ENCODE results near the gene PRDM16.

The PRDM16 gene

DNA sequence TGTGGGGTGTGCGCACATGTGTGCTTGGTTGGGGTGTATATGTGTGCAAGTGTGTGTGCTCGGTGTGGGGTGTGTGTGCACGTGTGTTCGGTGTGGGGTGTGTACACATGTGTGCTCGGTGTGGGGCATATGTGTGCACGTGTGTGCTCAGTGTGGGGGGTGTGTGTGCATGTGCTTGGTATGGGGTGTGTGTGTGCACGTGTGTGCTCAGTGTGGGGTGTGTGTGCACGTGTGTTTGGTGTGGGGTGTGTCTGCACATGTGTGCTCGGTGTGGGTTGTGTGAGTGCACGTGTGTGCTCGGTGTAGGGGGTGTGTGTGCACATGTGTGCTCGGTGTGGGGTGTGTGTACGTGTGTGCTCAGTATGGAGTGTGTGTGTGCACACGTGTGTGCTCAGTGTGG is 77.5 kb downstream of the PRDM16 start:
- H2AFZ ChIP-seq (ENCODE audit: low read depth, low read length), result no peak overlapping the region
- ATAC-seq (ENCODE audit: insufficient read depth, low read depth) (no peak), DNase-seq (no peak)
- H3K4me3 ChIP-seq (ENCODE audit: low read depth in 1 of 2, low read length in 2 of 2), result no peak overlapping the region
- H3K79me2 ChIP-seq (ENCODE audit: insufficient read depth, low read length), result no peaks in the 10 kb centered on the region
- H3K27me3 ChIP-seq (ENCODE audit: insufficient read depth, low read length, poor library complexity), result no peaks in the 10 kb centered on the region
- no peak overlapping the region for H3K4me2 ChIP-seq (ENCODE audit: insufficient read depth, low read length)
- H3K9me3 ChIP-seq (ENCODE audit: insufficient read depth, low read length, severe bottlenecking), result no peaks in the 10 kb centered on the region
- no peaks in the 10 kb centered on the region for H3K4me1 ChIP-seq (ENCODE audit: insufficient read depth, low read length)
- no peak overlapping the region for H3K9ac ChIP-seq (ENCODE audit: low read depth, low read length)
- no peaks in the 10 kb centered on the region for H4K20me1 ChIP-seq (ENCODE audit: insufficient read depth, low read length)
- no peaks in the 10 kb centered on the region for H3K36me3 ChIP-seq (ENCODE audit: insufficient read depth, low read length)
- H3K27ac ChIP-seq (ENCODE audit: low read length), result no peak overlapping the region
- TF ChIP-seq, protein P1, sequence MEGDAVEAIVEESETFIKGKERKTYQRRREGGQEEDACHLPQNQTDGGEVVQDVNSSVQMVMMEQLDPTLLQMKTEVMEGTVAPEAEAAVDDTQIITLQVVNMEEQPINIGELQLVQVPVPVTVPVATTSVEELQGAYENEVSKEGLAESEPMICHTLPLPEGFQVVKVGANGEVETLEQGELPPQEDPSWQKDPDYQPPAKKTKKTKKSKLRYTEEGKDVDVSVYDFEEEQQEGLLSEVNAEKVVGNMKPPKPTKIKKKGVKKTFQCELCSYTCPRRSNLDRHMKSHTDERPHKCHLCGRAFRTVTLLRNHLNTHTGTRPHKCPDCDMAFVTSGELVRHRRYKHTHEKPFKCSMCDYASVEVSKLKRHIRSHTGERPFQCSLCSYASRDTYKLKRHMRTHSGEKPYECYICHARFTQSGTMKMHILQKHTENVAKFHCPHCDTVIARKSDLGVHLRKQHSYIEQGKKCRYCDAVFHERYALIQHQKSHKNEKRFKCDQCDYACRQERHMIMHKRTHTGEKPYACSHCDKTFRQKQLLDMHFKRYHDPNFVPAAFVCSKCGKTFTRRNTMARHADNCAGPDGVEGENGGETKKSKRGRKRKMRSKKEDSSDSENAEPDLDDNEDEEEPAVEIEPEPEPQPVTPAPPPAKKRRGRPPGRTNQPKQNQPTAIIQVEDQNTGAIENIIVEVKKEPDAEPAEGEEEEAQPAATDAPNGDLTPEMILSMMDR (IDR thresholded peaks at IDR 0.05; ENCODE audit: borderline replicate concordance, extremely low read depth, low read length, poor library complexity, severe bottlenecking), result no peak
- no peak for TF ChIP-seq EZH2 (IDR thresholded peaks at IDR 0.05; ENCODE audit: borderline replicate concordance, low read depth, low read length, severe bottlenecking)

DNA sequence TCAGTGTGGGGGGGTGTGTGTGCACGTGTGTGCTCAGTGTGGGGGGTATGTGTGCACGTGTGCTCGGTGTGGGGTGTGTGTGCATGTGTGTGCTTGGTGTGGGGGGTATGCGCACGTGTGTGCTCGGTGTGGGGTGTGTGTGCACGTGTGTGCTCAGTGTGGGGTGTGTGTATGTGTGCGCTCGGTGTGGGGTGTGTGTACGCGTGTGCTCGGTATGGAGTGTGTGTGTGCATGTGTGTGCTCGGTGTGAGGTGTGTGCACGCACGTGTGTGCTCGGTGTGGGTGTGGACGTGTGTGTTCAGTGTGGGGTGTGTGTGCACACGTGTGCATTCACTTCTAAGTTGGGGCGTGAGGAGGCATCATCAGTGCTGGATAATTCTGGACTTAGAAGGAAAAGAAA is 77.9 kb downstream of the PRDM16 start:
- Histone ChIP-seq H3K36me3 (ENCODE audit: insufficient read depth, low read length) (no peaks in the 10 kb centered on the region), H4K20me1 (ENCODE audit: insufficient read depth, low read length) (no peaks in the 10 kb centered on the region), H2AFZ (ENCODE audit: low read depth, low read length) (no peak overlapping the region), H3K27ac (ENCODE audit: low read length) (no peak overlapping the region), H3K9ac (ENCODE audit: low read depth, low read length) (no peak overlapping the region), H3K27me3 (ENCODE audit: insufficient read depth, low read length, poor library complexity) (no peaks in the 10 kb centered on the region), H3K9me3 (ENCODE audit: insufficient read depth, low read length, severe bottlenecking) (no peaks in the 10 kb centered on the region), H3K79me2 (ENCODE audit: insufficient read depth, low read length) (no peaks in the 10 kb centered on the region), H3K4me2 (ENCODE audit: insufficient read depth, low read length) (no peak overlapping the region), H3K4me3 (ENCODE audit: low read depth in 1 of 2, low read length in 2 of 2) (no peak overlapping the region), H3K4me1 (ENCODE audit: insufficient read depth, low read length) (no peaks in the 10 kb centered on the region)
- TF ChIP-seq, protein P1 (IDR thresholded peaks at IDR 0.05; ENCODE audit: borderline replicate concordance, extremely low read depth, low read length, poor library complexity, severe bottlenecking), result no peak
- TF ChIP-seq EZH2 (IDR thresholded peaks at IDR 0.05; ENCODE audit: borderline replicate concordance, low read depth, low read length, severe bottlenecking), result no peak
- ATAC-seq (ENCODE audit: insufficient read depth, low read depth) (no peak), DNase-seq (no peak)

DNA sequence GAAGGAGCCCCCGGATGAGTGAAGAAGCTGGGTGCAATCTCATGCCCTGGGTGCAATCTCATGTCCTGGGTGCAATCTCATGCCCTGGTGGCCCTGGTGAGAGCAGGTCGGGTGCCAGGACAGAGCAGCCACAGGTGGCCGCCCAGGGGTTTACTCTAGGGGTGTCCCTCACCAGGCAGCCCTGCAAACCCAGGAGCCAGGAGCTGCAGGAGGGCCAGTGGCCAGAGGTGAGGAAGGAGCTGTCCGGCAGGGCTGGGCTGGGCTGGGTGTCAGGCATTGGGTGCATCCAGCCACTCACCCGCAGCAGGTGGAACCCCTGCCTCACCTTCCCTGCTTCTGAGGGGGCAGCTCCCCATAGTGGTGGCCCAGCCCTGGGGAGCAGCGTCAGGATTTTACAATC is 79.2 kb downstream of the PRDM16 start:
- Histone ChIP-seq H3K27me3 (ENCODE audit: insufficient read depth, low read length, poor library complexity) (no peaks in the 10 kb centered on the region), H3K9me3 (ENCODE audit: insufficient read depth, low read length, severe bottlenecking) (no peaks in the 10 kb centered on the region), H3K9ac (ENCODE audit: low read depth, low read length) (no peak overlapping the region), H2AFZ (ENCODE audit: low read depth, low read length) (no peak overlapping the region), H3K27ac (ENCODE audit: low read length) (no peak overlapping the region), H3K4me1 (ENCODE audit: insufficient read depth, low read length) (no peaks in the 10 kb centered on the region), H3K4me2 (ENCODE audit: insufficient read depth, low read length) (no peak overlapping the region), H4K20me1 (ENCODE audit: insufficient read depth, low read length) (no peaks in the 10 kb centered on the region), H3K79me2 (ENCODE audit: insufficient read depth, low read length) (no peaks in the 10 kb centered on the region), H3K36me3 (ENCODE audit: insufficient read depth, low read length) (no peaks in the 10 kb centered on the region), H3K4me3 (ENCODE audit: low read depth in 1 of 2, low read length in 2 of 2) (no peak overlapping the region)
- TF ChIP-seq, protein P1 (IDR thresholded peaks at IDR 0.05; ENCODE audit: borderline replicate concordance, extremely low read depth, low read length, poor library complexity, severe bottlenecking), result no peak
- no peak for TF ChIP-seq EZH2 (IDR thresholded peaks at IDR 0.05; ENCODE audit: borderline replicate concordance, low read depth, low read length, severe bottlenecking)
- DNase-seq, result no peak
- no peak for ATAC-seq (ENCODE audit: insufficient read depth, low read depth)

DNA sequence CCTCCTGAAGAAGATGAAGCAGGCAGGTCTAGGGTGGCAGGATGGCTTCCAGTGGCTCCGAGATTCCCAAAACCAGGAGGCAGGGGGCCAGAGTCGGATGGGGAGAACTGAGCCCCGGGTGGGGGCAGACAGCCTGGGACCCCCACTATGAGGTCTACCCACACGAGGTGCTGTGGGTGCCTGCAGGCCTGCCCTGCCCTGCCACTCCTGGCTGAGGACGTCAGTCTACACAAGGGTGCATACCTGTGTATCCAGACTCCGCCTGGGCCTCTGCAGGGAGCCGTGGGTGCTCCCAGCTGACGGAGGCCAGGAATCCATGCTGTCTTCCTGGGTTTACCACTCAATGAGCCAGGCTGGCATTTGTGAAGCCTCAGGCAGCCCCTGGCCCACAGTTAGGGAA is 80.3 kb downstream of the PRDM16 start:
- Histone ChIP-seq H3K4me1 (ENCODE audit: insufficient read depth, low read length) (no peaks in the 10 kb centered on the region), H3K9ac (ENCODE audit: low read depth, low read length) (no peak overlapping the region), H3K27ac (ENCODE audit: low read length) (no peak overlapping the region), H3K36me3 (ENCODE audit: insufficient read depth, low read length) (no peaks in the 10 kb centered on the region), H3K27me3 (ENCODE audit: insufficient read depth, low read length, poor library complexity) (no peaks in the 10 kb centered on the region), H3K79me2 (ENCODE audit: insufficient read depth, low read length) (no peaks in the 10 kb centered on the region), H3K9me3 (ENCODE audit: insufficient read depth, low read length, severe bottlenecking) (no peaks in the 10 kb centered on the region), H3K4me2 (ENCODE audit: insufficient read depth, low read length) (no peak overlapping the region), H2AFZ (ENCODE audit: low read depth, low read length) (no peak overlapping the region), H4K20me1 (ENCODE audit: insufficient read depth, low read length) (no peaks in the 10 kb centered on the region), H3K4me3 (ENCODE audit: low read depth in 1 of 2, low read length in 2 of 2) (no peak overlapping the region)
- DNase-seq (no peak), ATAC-seq (ENCODE audit: insufficient read depth, low read depth) (no peak)
- no peak for TF ChIP-seq EZH2 (IDR thresholded peaks at IDR 0.05; ENCODE audit: borderline replicate concordance, low read depth, low read length, severe bottlenecking)
- TF ChIP-seq, protein P1 (IDR thresholded peaks at IDR 0.05; ENCODE audit: borderline replicate concordance, extremely low read depth, low read length, poor library complexity, severe bottlenecking), result no peak
